ENCODE results near the gene HLA-A.

Gene HLA-A

DNA sequence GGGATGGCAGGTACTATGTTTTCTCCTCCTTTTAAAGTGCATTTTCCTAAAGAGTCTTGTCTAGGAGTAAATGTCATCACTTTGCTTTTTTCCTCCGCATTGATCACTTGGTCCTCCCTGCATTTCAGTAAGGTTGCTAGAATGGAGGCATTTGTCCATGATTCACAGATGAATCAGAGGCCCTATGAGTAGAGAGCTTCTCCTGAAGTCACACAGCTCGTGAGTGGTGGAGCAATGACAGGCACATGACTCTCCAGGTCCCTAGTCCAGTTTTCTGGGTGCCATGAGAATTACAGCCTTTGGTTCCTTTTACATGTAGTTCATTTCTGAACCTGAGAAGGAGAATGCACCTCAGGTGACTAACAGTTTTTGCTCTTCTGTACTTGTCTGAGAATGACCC is 50.5 kb downstream of the HLA-A start:
- no peak for DNase-seq

GRCh38 chr6:29994826-29995225 is 52.5 kb downstream of the HLA-A start:
- DNase-seq, result no peak

DNA sequence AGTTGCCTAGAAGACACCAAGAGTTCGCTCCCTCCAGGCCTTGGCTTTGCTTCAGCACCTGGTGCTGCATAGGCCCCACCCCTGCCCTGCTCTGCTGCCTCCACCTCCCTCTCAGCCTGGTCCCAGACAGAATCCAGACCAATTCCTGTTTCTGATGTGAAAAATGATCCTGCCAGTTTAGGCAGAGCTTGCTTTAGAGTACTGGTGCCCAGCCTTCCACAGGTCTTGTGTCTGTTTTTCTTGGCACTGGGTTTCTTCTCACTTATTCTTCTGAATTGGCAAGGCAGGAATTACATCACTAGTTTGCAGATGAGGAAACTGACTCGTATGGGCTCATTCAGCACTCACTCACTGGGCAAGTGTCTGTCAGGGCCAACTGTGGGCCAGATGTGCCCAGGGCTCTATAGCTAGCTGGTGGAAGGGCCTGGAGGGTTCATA is 53.0 kb downstream of the HLA-A start:
- no peak for DNase-seq
